ENCODE measurements around the gene RRBP1. TPM values are rescaled to one million over a fixed set of nuclear protein-coding genes. Genes with fewer than 3 reads are reported as not detected.
A peak's percentile ranks its signal among the peaks of the same experiment; 100 is the strongest.

The RRBP1 gene
- total and polyA plus RNA-seq, 4 donors = 75.4 to 202 (median 130) TPM

GRCh38 chr20:17681726-17682102, 328 bp downstream of the RRBP1 start (continued):
- TF ChIP-seq, protein P1, sequence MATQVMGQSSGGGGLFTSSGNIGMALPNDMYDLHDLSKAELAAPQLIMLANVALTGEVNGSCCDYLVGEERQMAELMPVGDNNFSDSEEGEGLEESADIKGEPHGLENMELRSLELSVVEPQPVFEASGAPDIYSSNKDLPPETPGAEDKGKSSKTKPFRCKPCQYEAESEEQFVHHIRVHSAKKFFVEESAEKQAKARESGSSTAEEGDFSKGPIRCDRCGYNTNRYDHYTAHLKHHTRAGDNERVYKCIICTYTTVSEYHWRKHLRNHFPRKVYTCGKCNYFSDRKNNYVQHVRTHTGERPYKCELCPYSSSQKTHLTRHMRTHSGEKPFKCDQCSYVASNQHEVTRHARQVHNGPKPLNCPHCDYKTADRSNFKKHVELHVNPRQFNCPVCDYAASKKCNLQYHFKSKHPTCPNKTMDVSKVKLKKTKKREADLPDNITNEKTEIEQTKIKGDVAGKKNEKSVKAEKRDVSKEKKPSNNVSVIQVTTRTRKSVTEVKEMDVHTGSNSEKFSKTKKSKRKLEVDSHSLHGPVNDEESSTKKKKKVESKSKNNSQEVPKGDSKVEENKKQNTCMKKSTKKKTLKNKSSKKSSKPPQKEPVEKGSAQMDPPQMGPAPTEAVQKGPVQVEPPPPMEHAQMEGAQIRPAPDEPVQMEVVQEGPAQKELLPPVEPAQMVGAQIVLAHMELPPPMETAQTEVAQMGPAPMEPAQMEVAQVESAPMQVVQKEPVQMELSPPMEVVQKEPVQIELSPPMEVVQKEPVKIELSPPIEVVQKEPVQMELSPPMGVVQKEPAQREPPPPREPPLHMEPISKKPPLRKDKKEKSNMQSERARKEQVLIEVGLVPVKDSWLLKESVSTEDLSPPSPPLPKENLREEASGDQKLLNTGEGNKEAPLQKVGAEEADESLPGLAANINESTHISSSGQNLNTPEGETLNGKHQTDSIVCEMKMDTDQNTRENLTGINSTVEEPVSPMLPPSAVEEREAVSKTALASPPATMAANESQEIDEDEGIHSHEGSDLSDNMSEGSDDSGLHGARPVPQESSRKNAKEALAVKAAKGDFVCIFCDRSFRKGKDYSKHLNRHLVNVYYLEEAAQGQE (IDR thresholded peaks at IDR 0.05) = no peak

GRCh38 chr20:17680836-17681725, 961 bp downstream of the RRBP1 start:
- Histone ChIP-seq H3K9ac (ENCODE audit: low read depth in 1 of 2, low read length in 2 of 2) (peak overlapping the region; percentile 73 to 91), H3K4me1 (ENCODE audit: control insufficient read depth in 4 of 4, insufficient read depth in 4 of 4, low read length in 3 of 4) (peaks cover 9 to 63% (median 51%) of the 10 kb centered on the region in 4 donors), H3K9me3 (ENCODE audit: control insufficient read depth in 4 of 4, low read length in 3 of 4) (no peaks in the 10 kb centered on the region), H3K4me3 (ENCODE audit: low read depth in 1 of 3, low read length in 3 of 3) (peak overlapping the region; percentile 81 to 87 (median 86)), H3K27ac (ENCODE audit: low read depth in 1 of 2, low read length in 2 of 2) (peak overlapping the region; percentile 90 to 94), H3K27me3 (ENCODE audit: control insufficient read depth in 4 of 4, insufficient read depth in 4 of 4, low read length in 3 of 4) (no peaks in the 10 kb centered on the region), H3K36me3 (ENCODE audit: control insufficient read depth in 4 of 4, insufficient read depth in 3 of 4, low read depth in 1 of 4, low read length in 3 of 4) (peaks cover 3 to 23% (median 10%) of the 10 kb centered on the region in 4 donors)
- peak; percentile 82 for DNase-seq (ENCODE audit: low spot score)
- under 1% methylated on average over 110 of the region's 110 CpGs for WGBS
- TF ChIP-seq, protein P2, sequence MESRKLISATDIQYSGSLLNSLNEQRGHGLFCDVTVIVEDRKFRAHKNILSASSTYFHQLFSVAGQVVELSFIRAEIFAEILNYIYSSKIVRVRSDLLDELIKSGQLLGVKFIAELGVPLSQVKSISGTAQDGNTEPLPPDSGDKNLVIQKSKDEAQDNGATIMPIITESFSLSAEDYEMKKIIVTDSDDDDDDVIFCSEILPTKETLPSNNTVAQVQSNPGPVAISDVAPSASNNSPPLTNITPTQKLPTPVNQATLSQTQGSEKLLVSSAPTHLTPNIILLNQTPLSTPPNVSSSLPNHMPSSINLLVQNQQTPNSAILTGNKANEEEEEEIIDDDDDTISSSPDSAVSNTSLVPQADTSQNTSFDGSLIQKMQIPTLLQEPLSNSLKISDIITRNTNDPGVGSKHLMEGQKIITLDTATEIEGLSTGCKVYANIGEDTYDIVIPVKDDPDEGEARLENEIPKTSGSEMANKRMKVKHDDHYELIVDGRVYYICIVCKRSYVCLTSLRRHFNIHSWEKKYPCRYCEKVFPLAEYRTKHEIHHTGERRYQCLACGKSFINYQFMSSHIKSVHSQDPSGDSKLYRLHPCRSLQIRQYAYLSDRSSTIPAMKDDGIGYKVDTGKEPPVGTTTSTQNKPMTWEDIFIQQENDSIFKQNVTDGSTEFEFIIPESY (IDR thresholded peaks at IDR 0.05) = no peak
- TF ChIP-seq, protein P1 (IDR thresholded peaks at IDR 0.05) = no peak
- TF ChIP-seq CTCF (IDR thresholded peaks at IDR 0.05; ENCODE audit: low read depth, low read length, missing input control) (peak; percentile 76), HNF4A (conservative IDR thresholded peaks at IDR 0.05) (no peak), NR2F2 (IDR thresholded peaks at IDR 0.05) (no peak), HNF4G (IDR thresholded peaks at IDR 0.05) (no peak), EGR1 (IDR thresholded peaks at IDR 0.05; ENCODE audit: low read depth in 2 of 2) (no peak), RXRA (IDR thresholded peaks at IDR 0.05) (no peak), SP1 (IDR thresholded peaks at IDR 0.05) (no peak), FOXA2 (IDR thresholded peaks at IDR 0.05) (no peak), FOXA1 (IDR thresholded peaks at IDR 0.05) (no peak), JUND (IDR thresholded peaks at IDR 0.05) (no peak), RAD21 (IDR thresholded peaks at IDR 0.05) (peak; percentile 39 to 65), MAX (IDR thresholded peaks at IDR 0.05) (no peak)
- TF ChIP-seq, protein P3, sequence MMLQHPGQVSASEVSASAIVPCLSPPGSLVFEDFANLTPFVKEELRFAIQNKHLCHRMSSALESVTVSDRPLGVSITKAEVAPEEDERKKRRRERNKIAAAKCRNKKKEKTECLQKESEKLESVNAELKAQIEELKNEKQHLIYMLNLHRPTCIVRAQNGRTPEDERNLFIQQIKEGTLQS (IDR thresholded peaks at IDR 0.05) = no peak
